Mesendoderm (in vitro differentiated cells): Measurements from ENCODE around the gene FAM120B.

Experiments
- DNase-seq: peaks from one replicate; pipeline ENCODE4 v3.0.0; 2013
- H2AK5ac ChIP-seq: 2 replicates; pipeline ENCODE4 v1.6.1; 2013; ENCODE audit warnings: low read length, inconsistent platforms
- H2BK120ac ChIP-seq: 2 replicates; pipeline ENCODE4 v1.6.1; 2013; ENCODE audit warnings: low read depth, mild to moderate bottlenecking, low read length, moderate library complexity, mixed read lengths
- H2BK15ac ChIP-seq: replicated peaks from 2 replicates; pipeline ENCODE4 v1.6.1; 2013; ENCODE audit warnings: low read depth, mild to moderate bottlenecking, moderate library complexity
- H2BK5ac ChIP-seq: 2 replicates; pipeline ENCODE4 v1.6.1; 2013; ENCODE audit warnings: low read length, inconsistent platforms
- H3K18ac ChIP-seq: 2 replicates; pipeline ENCODE4 v1.6.1; 2013; ENCODE audit warnings: mild to moderate bottlenecking, low read length, mixed read lengths
- H3K23ac ChIP-seq: one replicate; pipeline ENCODE4 v1.6.1; 2013; ENCODE audit warnings: low read length
- H3K27ac ChIP-seq: 2 replicates; pipeline ENCODE4 v1.5.1; 2013; ENCODE audit warnings: low read depth, mild to moderate bottlenecking, inconsistent platforms, low read length, moderate library complexity
- H3K27me3 ChIP-seq: 2 replicates; pipeline ENCODE4 v1.6.1; 2013; ENCODE audit warnings: low read length, control low read depth, mild to moderate bottlenecking, inconsistent platforms; ENCODE audit not compliant: insufficient read depth, poor library complexity
- H3K36me3 ChIP-seq: 2 replicates; pipeline ENCODE4 v1.6.1; 2013; ENCODE audit warnings: low read length, inconsistent platforms; ENCODE audit not compliant: control insufficient read depth, insufficient read depth
- H3K4ac ChIP-seq: one replicate; pipeline ENCODE4 v1.6.1; 2013; ENCODE audit warnings: low read depth, mild to moderate bottlenecking, low read length, moderate library complexity
- H3K4me1 ChIP-seq: 2 replicates; pipeline ENCODE4 v1.6.1; 2013; ENCODE audit warnings: low read depth, low read length, inconsistent platforms; ENCODE audit not compliant: control insufficient read depth
- H3K4me2 ChIP-seq: 2 replicates; pipeline ENCODE4 v1.6.1; 2013; ENCODE audit warnings: low read length
- H3K4me3 ChIP-seq: 2 replicates; pipeline ENCODE4 v1.5.1; 2013; ENCODE audit warnings: mild to moderate bottlenecking, low read length
- H3K56ac ChIP-seq: one replicate; pipeline ENCODE4 v1.6.1; 2013; ENCODE audit warnings: low read length
- H3K79me1 ChIP-seq: 2 replicates; pipeline ENCODE4 v1.6.1; 2013; ENCODE audit warnings: low read length, inconsistent platforms
- H3K79me2 ChIP-seq: 2 replicates; pipeline ENCODE4 v1.6.1; 2013; ENCODE audit warnings: mild to moderate bottlenecking, low read length; ENCODE audit not compliant: control insufficient read depth, insufficient read depth
- H3K9ac ChIP-seq: 2 replicates; pipeline ENCODE4 v1.6.1; 2013; ENCODE audit warnings: low read length, inconsistent platforms
- H4K5ac ChIP-seq: one replicate; pipeline ENCODE4 v1.6.1; 2013; ENCODE audit warnings: low read length
- H4K8ac ChIP-seq: one replicate; pipeline ENCODE4 v1.6.1; 2013; ENCODE audit warnings: low read depth, mild to moderate bottlenecking, control low read depth, low read length, moderate library complexity
- WGBS: extraction: QIAGEN DNeasy Blood & Tissue Kit; methylation state at CpG from one replicate; pipeline ENCODE4 v1.1.7; 2013; ENCODE audit warnings: low lambda C conversion rate, missing lambda C conversion rate; ENCODE audit not compliant: insufficient coverage; ENCODE audit errors: extremely low coverage; 5-methylcytosine and 5-hydroxymethylcytosine counted together

Gene FAM120B

GRCh38 chr6:170363255-170363654 is 56.7 kb downstream of the FAM120B start:
- no peak overlapping the region for H3K4me3 ChIP-seq
- no CpG with 5 or more reads among the region's 5 CpGs for WGBS
- no peak overlapping the region for H2BK5ac ChIP-seq
- no peak for DNase-seq
- H3K18ac ChIP-seq: no peak overlapping the region
- H3K79me1 ChIP-seq: no peaks in the 10 kb centered on the region
- H3K56ac ChIP-seq: no peak overlapping the region
- H3K9ac ChIP-seq: no peak overlapping the region
- no peaks in the 10 kb centered on the region for H3K4me1 ChIP-seq
- H3K79me2 ChIP-seq: no peaks in the 10 kb centered on the region
- no peak overlapping the region for H4K5ac ChIP-seq
- no peak overlapping the region for H2AK5ac ChIP-seq
- H3K27ac ChIP-seq: no peak overlapping the region
- no peak overlapping the region for H2BK120ac ChIP-seq
- H3K4me2 ChIP-seq: no peak overlapping the region
- no peak overlapping the region for H4K8ac ChIP-seq
- H2BK15ac ChIP-seq: no peak overlapping the region
- H3K27me3 ChIP-seq: no peaks in the 10 kb centered on the region
- H3K36me3 ChIP-seq: no peaks in the 10 kb centered on the region
- no peak overlapping the region for H3K23ac ChIP-seq
- no peak overlapping the region for H3K4ac ChIP-seq

- no peak overlapping the region for H3K4me3 ChIP-seq
- no peak overlapping the region for H3K56ac ChIP-seq
- H2AK5ac ChIP-seq: no peak overlapping the region
- no peaks in the 10 kb centered on the region for H3K27me3 ChIP-seq
- no peak overlapping the region for H4K8ac ChIP-seq
- H2BK15ac ChIP-seq: no peak overlapping the region
- no peak overlapping the region for H3K23ac ChIP-seq
- no peak overlapping the region for H3K18ac ChIP-seq
- no peak overlapping the region for H4K5ac ChIP-seq
- no peak overlapping the region for H2BK5ac ChIP-seq
- H3K27ac ChIP-seq: no peak overlapping the region
- no peaks in the 10 kb centered on the region for H3K79me1 ChIP-seq
- no CpG with 5 or more reads among the region's 4 CpGs for WGBS
- no peaks in the 10 kb centered on the region for H3K36me3 ChIP-seq
- no peak for DNase-seq
- no peak overlapping the region for H2BK120ac ChIP-seq
- H3K4me1 ChIP-seq: no peaks in the 10 kb centered on the region
- no peak overlapping the region for H3K4ac ChIP-seq
- H3K9ac ChIP-seq: no peak overlapping the region
- H3K79me2 ChIP-seq: no peaks in the 10 kb centered on the region
- no peak overlapping the region for H3K4me2 ChIP-seq
Observed at GRCh38 chr6:170365121-170365520, 58.6 kb downstream of the FAM120B start.

- H3K36me3 ChIP-seq: no peaks in the 10 kb centered on the region
- DNase-seq: no peak
- H3K56ac ChIP-seq: no peak overlapping the region
- H3K4me3 ChIP-seq: no peak overlapping the region
- H3K23ac ChIP-seq: no peak overlapping the region
- no peak overlapping the region for H2BK120ac ChIP-seq
- no peak overlapping the region for H3K4ac ChIP-seq
- H2AK5ac ChIP-seq: no peak overlapping the region
- no peaks in the 10 kb centered on the region for H3K79me1 ChIP-seq
- no peak overlapping the region for H3K4me2 ChIP-seq
- H3K27ac ChIP-seq: no peak overlapping the region
- no peaks in the 10 kb centered on the region for H3K4me1 ChIP-seq
- no peak overlapping the region for H4K5ac ChIP-seq
- no CpG with 5 or more reads among the region's 7 CpGs for WGBS
- H3K79me2 ChIP-seq: no peaks in the 10 kb centered on the region
- H3K27me3 ChIP-seq: no peaks in the 10 kb centered on the region
- H2BK5ac ChIP-seq: no peak overlapping the region
- no peak overlapping the region for H4K8ac ChIP-seq
- no peak overlapping the region for H2BK15ac ChIP-seq
- H3K9ac ChIP-seq: no peak overlapping the region
- no peak overlapping the region for H3K18ac ChIP-seq
Observed at GRCh38 chr6:170365593-170365992, 59.0 kb downstream of the FAM120B start.

- H2BK15ac ChIP-seq: no peak overlapping the region
- no peaks in the 10 kb centered on the region for H3K36me3 ChIP-seq
- no peaks in the 10 kb centered on the region for H3K79me2 ChIP-seq
- no peak overlapping the region for H3K4ac ChIP-seq
- no peak overlapping the region for H3K4me3 ChIP-seq
- H3K18ac ChIP-seq: no peak overlapping the region
- H2BK120ac ChIP-seq: no peak overlapping the region
- no peak overlapping the region for H4K5ac ChIP-seq
- H3K4me2 ChIP-seq: no peak overlapping the region
- DNase-seq: no peak
- no peaks in the 10 kb centered on the region for H3K4me1 ChIP-seq
- WGBS: no CpG with 5 or more reads among the region's 11 CpGs
- no peak overlapping the region for H2BK5ac ChIP-seq
- no peak overlapping the region for H2AK5ac ChIP-seq
- no peak overlapping the region for H3K9ac ChIP-seq
- no peaks in the 10 kb centered on the region for H3K79me1 ChIP-seq
- H3K23ac ChIP-seq: no peak overlapping the region
- H3K27me3 ChIP-seq: no peaks in the 10 kb centered on the region
- H4K8ac ChIP-seq: no peak overlapping the region
- no peak overlapping the region for H3K27ac ChIP-seq
- H3K56ac ChIP-seq: no peak overlapping the region
Observed at GRCh38 chr6:170366248-170366960, 59.8 kb downstream of the FAM120B start.

DNA sequence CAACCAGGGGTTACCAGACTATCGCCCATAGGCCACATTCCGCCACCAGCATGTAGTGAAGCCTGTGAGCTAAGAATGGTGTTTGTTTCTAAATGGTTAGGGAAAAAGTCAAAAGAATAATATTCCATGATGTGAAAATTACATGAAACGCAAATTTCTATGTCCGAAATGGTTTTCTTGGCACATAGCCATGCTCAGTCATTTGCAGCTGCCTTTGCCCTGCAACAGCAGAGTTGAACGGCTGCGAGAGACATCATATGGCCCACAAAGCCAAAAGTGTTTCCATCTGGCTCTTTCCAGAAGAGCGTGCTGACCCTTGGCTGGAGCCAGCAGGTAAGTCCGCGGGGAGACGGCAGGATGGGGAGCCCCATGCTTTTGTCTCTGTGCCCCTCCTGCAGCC is 60.7 kb downstream of the FAM120B start:
- Histone ChIP-seq H3K4me3 (no peak overlapping the region), H3K79me1 (no peaks in the 10 kb centered on the region), H3K56ac (no peak overlapping the region), H2AK5ac (no peak overlapping the region), H3K4me2 (no peak overlapping the region), H3K18ac (no peak overlapping the region), H3K4ac (no peak overlapping the region), H3K27me3 (no peaks in the 10 kb centered on the region), H3K27ac (no peak overlapping the region), H3K79me2 (no peaks in the 10 kb centered on the region), H4K5ac (no peak overlapping the region), H2BK5ac (no peak overlapping the region), H3K23ac (no peak overlapping the region), H4K8ac (no peak overlapping the region), H3K36me3 (no peaks in the 10 kb centered on the region), H2BK15ac (no peak overlapping the region), H3K4me1 (no peaks in the 10 kb centered on the region), H3K9ac (no peak overlapping the region), H2BK120ac (no peak overlapping the region)
- no peak for DNase-seq
- WGBS: no CpG with 5 or more reads among the region's 10 CpGs

GRCh38 chr6:170368544-170368943 is 62.0 kb downstream of the FAM120B start:
- no peak overlapping the region for H3K4me2 ChIP-seq
- H3K27ac ChIP-seq: no peak overlapping the region
- no peaks in the 10 kb centered on the region for H3K4me1 ChIP-seq
- H3K23ac ChIP-seq: no peak overlapping the region
- H3K27me3 ChIP-seq: no peaks in the 10 kb centered on the region
- H3K36me3 ChIP-seq: no peaks in the 10 kb centered on the region
- no peak overlapping the region for H2BK5ac ChIP-seq
- no peak overlapping the region for H3K4me3 ChIP-seq
- H2AK5ac ChIP-seq: no peak overlapping the region
- H3K56ac ChIP-seq: no peak overlapping the region
- no peak overlapping the region for H2BK120ac ChIP-seq
- no peak overlapping the region for H4K8ac ChIP-seq
- no peaks in the 10 kb centered on the region for H3K79me1 ChIP-seq
- DNase-seq: no peak
- no peaks in the 10 kb centered on the region for H3K79me2 ChIP-seq
- H4K5ac ChIP-seq: no peak overlapping the region
- no peak overlapping the region for H2BK15ac ChIP-seq
- no peak overlapping the region for H3K4ac ChIP-seq
- no peak overlapping the region for H3K9ac ChIP-seq
- no peak overlapping the region for H3K18ac ChIP-seq
- WGBS: no CpG with 5 or more reads among the region's 2 CpGs
